ENCODE measurements around the gene PRPH.
"Not testable (repeated sequence)": the region's sequence is repeated elsewhere in the genome, so short reads cannot be mapped to it uniquely, and the experiment has no call there.

The PRPH gene

DNA sequence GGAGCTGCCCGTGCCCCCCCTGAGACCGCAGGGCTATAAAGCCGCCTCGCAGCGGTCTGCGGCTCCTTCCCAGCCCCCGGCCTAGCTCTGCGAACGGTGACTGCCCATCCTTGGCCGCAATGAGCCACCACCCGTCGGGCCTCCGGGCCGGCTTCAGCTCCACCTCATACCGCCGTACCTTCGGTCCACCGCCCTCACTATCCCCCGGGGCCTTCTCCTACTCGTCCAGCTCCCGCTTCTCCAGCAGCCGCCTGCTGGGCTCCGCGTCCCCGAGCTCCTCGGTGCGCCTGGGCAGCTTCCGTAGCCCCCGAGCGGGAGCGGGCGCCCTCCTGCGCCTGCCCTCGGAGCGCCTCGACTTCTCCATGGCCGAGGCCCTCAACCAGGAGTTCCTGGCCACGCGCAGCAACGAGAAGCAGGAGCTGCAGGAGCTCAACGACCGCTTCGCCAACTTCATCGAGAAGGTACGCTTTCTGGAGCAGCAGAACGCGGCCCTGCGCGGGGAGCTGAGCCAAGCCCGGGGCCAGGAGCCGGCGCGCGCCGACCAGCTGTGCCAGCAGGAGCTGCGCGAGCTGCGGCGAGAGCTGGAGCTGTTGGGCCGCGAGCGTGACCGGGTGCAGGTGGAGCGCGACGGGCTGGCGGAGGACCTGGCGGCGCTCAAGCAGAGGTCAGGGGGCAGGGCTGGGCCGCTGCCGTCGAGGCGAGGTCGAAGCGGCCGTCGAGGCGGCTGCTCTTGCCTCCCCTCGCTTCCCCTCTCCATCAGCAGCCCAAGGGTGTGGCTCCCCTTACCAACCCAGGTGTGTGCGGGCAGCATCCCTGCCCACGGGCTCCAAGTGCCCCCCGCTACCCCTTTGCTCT is at the start of gene PRPH:
Gene PRPH, plus strand, starts transcription at position 66 of the 855 bp plus-strand sequence. Its CDS starts 54 bp downstream, at position 120.
- no peak for DNase-seq

GRCh38 chr12:49251357-49251756 is 43.6 kb upstream of the PRPH start:
- DNase-seq, result no peak

- DNase-seq, result no peak
These were observed 41.8 kb upstream of the PRPH start for GRCh38 chr12:49253033-49253623.

GRCh38 chr12:49255456-49255855 is 39.5 kb upstream of the PRPH start:
- DNase-seq, result not testable (repeated sequence)

GRCh38 chr12:49255857-49256637 is 38.9 kb upstream of the PRPH start:
- peak; percentile 51 for DNase-seq

GRCh38 chr12:49257508-49258184 is 37.3 kb upstream of the PRPH start:
- peak; percentile 61 for DNase-seq

- DNase-seq, result no peak
These were observed 35.5 kb upstream of the PRPH start for GRCh38 chr12:49259452-49259851.

DNA sequence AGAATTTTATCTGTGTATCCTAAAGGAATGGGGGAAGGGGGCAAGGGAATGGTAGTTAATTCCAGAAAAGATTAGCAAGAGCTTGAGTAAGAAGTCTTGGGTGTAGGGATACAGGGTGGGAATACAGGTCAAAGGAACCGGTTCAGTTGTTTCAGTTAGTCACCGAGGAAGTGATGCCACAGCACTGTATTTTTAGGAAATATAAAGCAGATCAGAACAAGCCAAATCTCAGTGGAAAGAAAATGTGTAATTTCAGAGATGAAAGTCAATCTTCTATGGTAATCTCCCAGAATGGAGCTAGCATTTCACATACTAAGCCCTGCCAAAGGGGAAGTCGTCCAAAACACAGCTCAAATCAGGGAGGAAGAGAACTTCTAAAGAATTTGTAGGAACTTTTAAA is 34.8 kb upstream of the PRPH start:
- DNase-seq, result peak; percentile 35

- no peak for DNase-seq
These were observed 34.2 kb upstream of the PRPH start for GRCh38 chr12:49260571-49261363.

GRCh38 chr12:49261721-49262120 is 33.2 kb upstream of the PRPH start:
- DNase-seq, result no peak

DNA sequence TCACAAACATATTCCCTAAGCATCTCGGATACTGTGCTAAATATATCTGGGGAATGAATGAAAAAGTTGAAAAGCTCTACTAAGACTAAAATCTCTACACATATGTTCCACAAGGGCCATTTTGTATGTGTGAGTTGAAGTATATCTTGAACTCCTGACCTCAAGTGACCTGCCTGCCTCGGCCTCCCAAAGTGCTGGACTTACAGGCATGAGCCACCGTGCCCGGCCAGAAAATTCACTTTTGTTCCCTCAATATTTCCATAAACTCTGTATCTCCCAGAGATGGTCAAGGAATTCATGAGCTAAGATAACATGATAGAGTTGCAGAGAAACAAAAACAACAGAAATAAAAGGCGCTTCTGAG is 31.6 kb upstream of the PRPH start:
- no peak for DNase-seq

GRCh38 chr12:49264466-49264872 is 30.5 kb upstream of the PRPH start:
- no peak for DNase-seq

DNA sequence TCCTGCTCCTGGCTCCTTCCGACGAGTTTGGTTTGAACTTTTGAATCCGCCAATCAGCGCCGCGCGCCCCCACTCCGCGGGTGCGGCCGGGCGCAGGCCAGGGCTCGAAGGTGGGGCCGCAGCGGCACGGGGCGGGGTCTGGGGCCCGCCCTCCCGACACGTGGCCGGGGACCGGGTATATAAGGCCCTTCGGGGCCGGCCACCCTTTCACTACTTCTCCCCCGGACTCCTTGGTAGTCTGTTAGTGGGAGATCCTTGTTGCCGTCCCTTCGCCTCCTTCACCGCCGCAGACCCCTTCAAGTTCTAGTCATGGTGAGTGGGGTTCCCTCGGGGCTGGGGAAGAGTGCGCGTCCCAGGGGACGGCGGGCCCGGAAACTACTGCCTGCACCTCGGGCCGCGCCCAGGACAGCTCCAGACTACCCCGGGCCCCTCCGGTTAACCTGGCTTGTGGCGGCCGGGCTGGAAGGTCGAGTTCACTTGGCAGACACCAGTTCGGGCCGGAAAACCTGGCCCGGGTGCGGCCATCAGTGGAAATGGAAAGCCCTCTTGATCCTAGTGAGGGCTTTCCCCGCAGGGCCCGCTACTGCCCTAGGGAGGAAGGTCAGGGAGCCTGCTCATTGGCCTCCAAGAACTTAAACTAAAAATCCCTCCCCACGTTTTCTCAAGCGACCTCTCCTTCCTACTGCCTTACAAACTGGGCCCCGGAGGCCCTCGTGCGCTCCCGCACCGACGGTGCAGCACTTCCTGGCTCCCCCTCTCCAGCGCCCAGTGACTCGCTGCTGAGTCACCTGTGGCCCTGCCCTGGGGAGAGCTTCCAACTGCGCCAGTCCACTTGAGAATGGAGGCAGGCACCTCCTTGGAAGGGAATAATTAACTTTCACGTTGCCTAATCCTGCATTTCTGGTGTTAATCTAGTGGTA is 29.8 kb upstream of the PRPH start, which contains the start of gene TUBA1C:
Gene TUBA1C, plus strand, starts transcription at position 210 of the 920 bp plus-strand sequence. Its CDS starts 100 bp downstream, at position 310.
- DNase-seq, result peak; percentile 88

DNA sequence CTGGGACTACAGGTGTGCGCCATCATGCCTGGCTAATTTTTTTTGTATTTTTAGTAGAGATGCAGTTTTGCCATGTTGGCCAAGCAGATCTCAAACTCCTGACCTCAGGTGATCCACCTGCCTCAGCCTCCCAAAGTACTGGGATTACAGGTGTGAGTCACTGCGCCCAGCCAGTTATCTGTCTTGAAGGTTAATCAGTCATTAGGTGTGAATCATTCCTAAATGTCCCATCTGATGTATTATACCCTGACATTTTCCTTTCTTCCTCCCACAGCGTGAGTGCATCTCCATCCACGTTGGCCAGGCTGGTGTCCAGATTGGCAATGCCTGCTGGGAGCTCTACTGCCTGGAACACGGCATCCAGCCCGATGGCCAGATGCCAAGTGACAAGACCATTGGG is 25.8 kb upstream of the PRPH start:
- DNase-seq, result not testable (repeated sequence)

DNA sequence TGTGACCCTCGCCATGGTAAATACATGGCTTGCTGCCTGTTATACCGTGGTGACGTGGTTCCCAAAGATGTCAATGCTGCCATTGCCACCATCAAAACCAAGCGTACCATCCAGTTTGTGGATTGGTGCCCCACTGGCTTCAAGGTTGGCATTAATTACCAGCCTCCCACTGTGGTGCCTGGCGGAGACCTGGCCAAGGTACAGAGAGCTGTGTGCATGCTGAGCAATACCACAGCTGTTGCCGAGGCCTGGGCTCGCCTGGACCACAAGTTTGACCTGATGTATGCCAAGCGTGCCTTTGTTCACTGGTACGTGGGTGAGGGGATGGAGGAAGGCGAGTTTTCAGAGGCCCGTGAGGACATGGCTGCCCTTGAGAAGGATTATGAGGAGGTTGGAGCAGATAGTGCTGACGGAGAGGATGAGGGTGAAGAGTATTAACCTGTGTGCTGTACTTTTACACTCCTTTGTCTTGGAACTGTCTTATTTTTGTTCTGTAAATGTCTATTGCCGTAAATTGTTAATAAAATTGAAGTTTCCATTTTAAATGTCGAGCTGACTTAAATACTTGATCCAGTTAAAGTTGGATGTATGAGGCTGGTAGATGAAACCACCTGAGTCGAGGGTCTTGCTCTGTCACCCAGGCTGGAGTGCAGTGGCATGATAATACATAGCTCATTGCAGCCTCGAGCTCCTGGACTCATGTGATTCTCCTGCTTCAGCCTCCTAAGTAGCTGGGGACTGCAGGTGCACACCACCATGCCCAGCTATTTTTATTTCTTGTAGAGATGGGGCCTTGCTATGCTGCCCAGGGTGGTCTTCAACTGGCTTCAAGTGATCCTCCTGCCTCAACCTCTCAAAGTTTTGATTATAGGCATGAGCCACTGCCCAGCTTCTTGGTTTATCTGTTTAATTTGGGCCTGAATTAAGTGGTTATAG is 21.9 kb upstream of the PRPH start:
- no peak for DNase-seq

DNA sequence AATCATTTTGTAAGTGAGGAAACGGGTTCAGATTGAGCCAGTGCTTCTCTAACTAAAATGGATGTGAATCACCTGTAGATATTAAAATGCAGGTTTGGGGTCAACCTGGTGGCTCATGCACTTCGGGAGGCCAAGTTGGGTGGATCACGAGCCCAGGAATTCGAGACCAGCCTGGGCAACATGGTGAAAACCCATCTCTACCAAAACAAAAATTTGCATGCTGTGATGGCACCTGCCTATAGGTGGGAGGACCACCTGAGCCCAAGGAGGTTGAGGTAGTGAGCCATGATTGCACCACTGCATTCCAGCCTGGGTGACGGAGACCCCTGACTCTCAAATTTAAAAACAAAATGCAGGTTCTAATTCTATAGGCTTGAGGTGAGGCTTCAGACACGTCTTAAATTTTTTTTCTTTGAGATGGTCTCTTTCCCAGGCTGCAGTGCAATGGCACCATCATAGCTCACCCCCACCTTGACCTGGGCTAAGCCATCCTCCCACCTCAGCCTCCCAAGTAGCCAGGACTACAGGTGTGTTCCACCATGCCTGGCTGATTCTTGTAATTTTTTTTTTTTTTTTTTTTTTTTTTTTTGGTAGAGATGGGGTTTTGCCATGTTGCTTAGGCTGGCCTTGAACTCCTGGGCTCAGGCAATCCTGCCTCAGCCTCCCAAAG is 21.1 kb upstream of the PRPH start:
- no peak for DNase-seq

- DNase-seq, result no peak
These were observed 20.4 kb upstream of the PRPH start for GRCh38 chr12:49274396-49275069.
